NCI-H510A (cell line): ENCODE measurements around the gene CXCR5.

Experiments used
- DNase-seq: peaks from one replicate; lab custom pipeline; 2025; lab: John Stamatoyannopoulos, UW

Gene CXCR5

DNA sequence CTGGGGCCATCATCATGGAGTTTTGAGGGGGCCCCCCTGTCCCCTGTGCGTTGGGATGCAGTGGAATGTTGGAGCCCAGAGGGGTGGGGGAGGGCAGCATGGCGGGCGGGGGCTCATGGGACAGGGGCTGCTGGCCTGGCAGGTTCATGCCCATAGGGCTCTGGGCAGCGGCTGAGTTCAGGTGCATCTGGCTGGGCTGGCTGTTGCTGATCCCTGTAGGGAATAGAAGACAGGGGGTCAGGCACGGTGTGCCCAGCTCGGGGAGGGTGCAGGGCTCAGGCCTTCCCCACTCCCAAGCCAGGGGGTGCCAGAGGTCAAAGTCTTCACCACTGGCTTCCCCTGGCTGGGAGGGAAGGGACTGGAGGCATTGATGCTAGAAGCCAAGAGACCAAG lies 15.6 kb downstream of the CXCR5 start:
- DNase-seq: no peak

DNA sequence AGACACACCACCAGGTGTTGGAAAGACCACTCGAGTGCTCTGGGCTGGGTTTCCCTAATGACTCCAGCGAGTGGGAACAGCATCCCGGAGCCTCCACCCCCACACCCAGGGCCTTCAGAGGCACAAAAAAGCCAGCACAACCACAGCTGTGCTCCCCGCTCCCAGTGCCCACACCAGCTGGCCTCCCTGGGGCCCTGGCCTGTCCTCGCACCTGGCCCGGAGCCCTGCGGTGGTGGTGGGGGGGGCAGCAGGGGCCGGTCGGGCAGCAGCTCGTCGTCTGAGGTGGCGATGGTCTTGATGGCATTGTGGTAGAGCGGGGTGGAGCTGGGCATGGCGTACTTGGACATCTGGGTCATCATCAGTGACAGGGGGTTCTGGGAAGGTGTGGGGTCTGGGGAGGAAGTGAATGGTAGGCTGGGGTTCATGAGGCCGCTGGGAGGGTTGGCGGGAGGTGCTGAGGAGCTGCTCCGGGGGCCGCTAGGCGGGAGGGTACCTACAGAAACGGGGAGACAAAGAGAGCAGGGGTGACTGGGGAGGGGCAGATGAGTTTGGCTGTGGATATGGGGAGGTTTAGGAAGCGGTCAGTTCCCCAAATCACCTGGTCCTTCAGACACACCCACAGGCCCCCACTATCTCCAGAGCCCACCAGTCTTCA lies 16.1 kb downstream of the CXCR5 start:
- DNase-seq: no peak

DNA sequence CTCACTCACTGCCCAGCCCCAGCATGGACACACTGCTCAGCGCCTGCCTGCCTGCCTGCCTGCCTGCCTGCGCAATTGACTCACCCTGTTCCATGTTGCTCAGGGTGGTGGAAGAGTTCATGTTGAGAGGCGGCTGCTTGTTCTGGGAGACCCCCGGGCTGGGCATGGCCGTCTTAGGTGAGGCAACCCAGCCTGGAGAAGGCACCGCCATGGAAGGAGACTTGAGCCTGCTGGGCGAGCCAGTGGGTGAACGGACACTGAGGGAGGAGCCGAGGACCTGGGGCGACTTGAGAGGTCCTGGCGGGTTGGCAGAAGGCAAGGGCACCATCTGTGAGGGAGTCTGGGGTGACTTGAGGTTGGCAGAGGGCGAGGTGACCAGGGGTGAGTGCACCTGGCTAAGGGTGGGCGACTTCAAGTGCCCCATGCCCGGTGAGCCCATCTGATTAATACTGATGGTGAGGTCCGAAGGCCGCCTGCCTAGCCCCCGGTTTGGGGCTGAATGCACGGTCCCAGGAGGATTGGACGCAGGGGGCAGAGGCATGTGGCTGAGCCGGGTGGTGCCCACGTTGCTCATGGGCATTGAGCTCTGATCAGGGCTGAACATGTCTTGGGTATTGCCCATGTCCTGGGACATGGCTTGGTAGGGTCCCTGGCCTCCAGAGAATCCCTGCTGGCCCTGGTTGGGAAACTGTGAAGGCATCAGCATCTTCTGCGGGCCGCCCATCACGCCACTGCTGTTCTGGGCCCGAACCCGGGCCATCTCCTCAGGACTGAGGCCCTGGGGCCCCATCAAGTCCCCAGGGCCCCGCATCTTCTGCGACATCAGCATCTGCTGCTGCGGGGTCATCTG lies 17.1 kb downstream of the CXCR5 start:
- DNase-seq: no peak

DNA sequence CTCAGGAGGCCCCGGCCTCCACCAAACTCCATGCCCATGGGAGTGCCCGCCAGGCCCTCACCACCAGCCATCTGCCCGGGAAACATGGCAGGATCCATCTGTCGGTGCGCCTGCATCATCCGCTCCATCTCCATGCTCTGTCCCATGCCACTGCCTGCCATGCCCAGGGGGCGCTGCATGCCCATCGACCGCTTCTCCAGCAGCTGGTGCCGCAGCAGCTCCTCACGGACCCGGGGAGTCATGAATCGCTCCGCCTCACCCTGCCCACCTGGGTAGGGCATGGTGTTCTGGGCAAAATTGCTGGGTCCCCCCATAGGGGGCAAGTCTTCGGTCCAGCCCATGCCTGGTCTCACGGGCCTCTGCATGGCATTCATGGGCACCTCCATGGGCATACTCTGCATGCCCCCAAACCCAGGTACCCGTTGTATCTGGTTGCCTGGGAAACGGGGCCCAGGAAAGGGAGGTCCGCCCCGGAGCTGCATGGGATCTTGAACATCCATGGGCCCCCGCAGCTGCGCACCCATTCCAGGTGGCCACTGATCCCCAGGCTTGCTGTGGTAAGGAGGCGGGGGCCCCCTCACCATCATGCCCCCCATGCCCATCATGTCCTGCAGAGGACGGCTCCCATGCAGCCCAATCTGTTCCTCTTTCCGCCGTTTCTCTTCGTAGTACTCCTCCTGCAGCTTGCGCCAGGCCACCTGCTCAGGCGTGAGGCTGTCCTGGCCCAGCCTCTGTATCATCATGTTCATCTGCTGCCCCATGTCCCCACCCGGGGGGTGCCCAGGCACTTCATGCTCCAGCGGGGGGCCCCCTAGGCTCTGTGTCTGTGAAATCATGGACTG lies 18.0 kb downstream of the CXCR5 start:
- DNase-seq: no peak

DNA sequence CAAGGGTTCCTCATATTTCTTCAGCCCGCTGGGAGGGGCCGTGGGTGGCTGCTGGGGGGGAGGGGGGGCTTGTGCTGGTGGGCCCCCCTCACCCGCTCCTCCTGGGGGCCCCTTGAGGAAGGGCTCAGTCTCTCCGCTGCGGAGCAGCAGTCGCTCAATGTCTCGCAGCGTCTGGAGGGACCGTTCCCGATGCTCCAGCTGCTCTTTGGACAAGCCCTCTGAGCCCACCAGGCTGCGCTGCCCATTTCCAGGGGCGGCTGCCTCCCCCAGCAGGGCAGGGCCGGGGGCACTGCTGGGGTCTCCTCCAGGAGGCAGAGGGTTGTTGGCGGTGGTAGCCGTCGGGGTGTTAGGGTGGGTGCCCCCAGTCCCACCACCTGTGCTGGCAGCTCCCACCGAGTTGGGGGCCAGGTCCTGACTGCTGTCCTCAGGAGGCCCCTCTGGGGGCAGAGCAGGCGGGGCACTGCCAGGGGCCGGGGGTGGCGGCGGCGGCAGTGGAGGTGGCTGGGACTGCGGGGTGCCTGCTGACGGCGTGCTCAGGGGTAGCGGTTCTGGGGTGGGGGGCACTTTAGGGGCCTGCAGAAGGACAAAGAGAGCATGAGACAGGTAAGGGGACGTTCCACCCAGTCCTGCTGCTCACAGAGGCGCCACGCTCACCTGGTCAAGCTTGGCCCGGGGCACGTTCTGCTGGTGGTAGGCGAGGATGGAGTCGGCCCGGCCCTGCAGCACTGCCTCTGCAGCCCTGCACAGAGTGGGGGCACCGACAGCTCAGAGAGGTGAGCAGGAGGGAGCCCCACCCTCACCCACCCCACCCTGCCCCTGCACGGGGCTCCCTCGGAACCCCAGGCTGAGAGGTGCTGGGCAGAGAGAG lies 18.9 kb downstream of the CXCR5 start:
- DNase-seq: no peak

DNA sequence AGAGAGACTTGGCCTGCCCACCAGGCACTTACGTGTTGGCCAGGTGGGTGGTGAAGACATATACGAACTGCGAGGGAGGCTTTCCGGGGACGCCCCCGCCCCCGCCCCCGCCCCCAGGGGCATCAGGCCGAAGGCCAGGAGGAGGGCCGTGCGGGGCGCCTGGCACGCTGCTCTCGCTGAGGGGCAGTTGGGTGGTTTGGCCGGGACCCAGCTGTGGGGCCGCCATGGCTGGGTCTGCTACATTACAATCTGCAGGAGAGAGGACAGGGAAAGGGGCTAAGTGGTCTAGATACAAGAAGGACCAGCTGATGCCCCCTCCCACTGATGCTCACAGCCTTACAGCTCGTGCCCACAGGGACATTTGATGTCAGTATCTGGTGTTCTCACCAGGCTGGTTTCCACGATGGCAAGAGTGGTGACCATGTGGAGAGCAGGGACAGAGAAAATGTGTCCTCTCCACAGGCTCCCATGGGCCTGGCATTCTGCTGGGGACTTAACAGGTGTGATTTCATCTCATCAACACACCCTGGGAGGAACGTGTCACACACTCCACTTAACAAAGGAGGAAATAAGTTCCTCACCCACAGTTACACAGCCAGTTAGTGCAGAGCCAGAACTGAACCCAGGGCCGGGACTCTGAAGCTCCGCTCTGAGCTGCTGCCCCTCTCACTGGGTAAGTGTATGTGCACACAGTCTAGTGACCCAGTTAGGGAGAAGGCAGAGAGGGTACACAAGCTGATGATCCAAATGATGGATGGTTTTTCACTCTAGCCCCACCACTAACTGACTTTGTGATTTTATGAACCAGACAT lies 19.7 kb downstream of the CXCR5 start:
- DNase-seq: no peak

DNA sequence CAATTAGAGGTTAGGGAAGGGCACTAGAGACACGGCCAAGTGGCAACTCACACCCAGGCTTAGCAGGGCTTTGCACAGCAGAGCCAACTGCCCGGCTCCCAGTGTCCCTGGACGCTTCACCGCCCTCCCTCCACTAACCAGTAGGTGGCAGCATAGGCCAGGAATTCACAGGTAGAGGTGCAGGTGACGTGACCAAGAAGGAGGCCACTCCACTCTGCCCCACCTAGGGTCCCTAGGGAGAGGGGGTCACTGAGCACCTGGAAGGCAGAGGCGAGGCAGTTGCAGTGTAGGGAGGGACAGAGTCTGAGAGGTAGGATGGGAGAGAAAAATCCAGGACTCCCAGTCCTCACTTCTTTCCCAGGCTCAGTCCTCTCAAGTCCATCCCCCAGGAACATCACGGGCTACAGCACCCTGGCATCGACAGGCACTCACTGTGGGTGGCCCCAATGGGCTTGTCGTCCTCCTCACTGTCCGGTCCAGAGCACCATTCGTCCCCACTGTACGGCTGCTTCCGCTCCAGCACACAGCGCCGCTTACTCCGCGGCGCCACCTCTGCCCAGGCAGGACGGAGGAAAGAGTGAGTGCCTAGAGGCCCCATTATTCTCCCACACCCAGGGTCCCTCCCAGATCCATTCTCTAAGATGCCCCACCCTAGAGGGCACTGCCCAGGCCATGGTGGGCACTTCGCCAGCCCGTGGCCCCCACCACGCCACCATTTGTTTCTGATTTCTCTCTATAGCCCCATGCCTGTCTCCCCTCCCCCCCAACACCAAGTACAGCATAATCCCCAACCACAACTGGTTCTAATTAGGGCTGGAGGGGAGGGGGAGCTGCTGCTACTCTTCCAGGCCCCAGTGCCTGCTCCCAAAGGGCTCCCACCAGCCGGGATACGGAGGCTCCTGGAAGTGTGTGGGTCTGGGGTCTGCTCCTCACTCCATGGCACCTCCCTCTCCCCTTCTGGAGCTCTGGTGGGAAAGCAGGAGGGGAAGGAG lies 23.7 kb downstream of the CXCR5 start:
- no peak for DNase-seq

DNA sequence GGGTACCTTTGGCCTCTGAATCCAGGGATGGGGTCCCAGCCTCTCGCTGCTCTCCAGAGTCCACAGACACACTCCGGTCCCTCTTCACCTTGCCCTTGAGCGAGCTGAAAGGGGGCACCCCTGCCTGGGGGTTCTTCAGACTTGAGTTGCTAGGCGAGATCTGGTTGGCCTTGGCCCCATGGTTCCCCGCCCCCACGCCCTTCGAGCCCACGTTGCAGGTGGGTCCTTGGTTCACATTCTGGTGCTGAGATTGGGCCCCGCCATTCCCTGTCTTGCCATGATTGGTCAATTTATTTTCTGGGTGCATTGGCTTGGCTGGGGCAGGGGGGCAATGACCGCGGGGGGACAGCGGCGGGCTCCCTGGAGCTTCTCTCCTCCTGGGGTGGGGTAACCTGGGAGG lies 24.6 kb downstream of the CXCR5 start:
- DNase-seq: no peak

DNA sequence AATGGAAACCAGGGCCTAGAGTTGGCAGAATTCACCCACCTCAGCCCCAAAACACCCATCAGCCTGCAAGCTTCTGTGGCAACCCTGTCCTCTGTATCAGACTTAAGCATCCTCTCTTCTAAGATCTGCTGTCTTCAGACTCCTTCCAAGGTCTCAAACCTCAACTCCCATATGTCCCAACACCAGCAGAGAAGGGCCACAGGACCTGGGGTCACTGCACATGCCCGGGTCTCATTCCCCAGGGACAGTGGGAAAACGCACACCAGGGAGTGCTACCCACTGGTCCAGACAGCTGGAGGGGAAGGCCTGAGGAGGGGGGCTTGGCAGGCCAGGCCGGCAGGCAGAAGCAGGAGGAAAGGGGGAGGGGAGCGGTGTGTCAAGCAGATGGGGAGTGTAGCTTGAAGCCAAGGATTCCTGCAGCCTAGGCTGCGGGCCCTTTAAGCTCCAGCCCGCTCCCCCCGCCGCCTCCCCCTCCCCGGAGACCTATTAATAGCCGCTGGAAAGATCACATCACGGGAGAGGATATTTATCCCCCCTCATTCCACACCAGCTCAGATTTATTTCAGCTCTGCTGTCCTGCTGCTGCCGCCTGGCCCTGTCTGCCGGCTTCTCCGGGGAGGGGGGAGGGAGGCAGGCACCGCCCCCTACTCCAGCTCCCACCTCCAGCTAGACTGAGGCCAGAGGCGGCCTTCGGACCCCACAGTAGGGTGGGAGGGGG lies 25.4 kb downstream of the CXCR5 start:
- no peak for DNase-seq

DNA sequence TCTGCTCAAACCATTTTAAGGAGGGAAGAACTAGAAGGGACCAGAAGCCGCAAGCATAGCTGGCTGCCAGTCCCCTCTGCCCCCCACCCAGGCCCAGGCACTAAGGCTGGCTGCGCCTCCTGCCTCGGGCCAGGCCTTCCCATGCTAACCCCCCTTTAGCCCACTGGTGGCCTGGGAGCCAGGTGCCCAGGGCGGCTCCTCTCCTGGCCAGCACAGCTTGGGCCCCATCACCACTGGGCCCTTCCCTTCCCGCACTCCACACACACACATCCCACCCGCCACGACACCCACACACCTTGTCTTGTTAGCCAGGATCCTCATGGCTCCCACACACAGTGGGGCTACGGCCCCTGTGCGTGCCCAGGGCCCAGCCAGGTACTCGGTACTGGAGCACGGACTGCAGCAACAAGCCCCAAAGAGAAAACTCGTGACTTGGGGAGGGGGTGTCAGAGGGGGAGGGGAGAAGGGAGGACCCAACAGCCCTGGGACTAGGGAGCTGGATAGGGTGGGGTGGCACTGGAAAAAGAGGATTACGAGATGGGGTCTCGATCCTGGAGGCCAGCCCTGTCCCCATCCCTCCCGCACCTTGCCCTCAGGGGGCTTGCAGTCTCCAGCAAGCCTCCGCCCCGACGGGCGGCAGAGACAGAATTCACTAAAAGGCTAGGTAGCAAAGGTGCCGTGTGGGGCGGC lies 26.1 kb downstream of the CXCR5 start:
- no peak for DNase-seq

DNA sequence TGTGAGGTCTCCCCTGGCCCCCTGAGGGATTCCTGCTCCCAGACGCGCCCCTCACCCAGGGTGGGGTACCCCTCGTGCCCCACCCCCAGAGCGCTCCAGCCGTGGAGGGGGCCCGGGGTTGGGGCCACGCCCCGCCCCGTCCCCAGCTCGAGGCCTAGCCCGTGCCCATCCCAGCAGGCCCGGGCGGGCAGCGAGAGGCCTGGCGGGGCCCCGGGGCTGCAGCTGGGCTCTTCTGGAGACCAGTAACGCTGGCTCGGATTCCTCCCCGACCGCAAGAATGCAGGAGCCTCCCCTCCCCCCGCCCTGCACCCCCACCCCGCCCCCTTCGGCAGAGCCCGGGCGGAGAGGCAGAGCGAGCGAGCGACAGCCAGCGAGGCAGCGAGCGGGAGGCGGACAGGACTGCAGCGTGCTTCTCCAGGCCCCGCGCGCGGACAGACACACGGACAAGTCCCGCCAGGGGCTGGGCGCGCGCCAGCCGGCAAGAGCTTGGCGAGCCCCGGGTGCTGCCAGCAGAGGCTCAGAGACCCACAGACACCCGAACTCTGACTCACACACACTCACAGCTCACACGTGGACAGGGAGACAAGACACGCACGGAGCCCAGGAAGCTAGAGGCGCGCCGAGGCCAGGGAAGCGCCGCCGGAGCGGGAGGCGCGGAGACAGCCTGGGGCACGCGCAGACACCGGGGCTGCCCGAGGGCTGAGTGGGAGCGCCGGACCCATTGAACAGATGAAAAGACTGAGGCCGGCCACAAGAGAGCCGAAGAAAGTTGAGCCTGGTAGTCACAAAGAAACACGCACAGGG lies 26.8 kb downstream of the CXCR5 start:
- DNase-seq: peak; percentile 72

DNA sequence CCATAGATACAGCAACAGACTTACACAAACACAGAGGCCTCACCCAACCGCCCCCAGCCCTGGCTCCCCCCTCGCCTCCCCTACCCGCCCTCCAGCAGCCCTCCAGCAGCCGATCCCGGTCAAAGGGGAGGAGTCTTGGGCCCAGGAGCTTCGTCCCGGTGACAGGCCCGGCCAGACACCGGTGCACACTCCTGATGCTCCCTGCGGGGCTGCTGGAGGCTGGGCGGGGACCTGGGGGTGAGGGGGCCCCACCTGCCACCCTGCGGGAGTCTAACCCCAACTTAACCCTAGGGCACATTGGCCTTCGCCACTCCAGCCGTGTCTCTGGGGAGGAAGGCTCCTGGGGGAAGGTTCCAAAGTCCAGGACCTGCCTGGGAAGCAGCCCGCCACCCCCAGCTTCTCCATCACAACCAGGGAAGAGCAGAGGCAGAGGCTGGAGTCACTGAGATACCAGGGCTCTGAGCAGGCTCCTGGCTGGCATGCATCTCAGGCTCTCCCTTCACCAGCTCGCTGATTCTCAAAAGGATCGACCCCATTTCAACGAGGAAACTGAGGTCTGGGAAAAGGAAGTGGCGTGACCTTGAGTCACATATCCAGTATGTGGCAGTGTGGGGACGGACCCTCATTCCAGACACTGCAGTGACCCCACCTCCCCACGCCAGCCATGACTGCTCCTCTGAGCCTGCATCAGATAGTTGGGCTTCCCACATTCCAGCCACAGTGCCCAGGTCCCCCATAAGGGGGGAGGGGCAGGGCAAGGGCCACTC lies 27.6 kb downstream of the CXCR5 start:
- DNase-seq: no peak

DNA sequence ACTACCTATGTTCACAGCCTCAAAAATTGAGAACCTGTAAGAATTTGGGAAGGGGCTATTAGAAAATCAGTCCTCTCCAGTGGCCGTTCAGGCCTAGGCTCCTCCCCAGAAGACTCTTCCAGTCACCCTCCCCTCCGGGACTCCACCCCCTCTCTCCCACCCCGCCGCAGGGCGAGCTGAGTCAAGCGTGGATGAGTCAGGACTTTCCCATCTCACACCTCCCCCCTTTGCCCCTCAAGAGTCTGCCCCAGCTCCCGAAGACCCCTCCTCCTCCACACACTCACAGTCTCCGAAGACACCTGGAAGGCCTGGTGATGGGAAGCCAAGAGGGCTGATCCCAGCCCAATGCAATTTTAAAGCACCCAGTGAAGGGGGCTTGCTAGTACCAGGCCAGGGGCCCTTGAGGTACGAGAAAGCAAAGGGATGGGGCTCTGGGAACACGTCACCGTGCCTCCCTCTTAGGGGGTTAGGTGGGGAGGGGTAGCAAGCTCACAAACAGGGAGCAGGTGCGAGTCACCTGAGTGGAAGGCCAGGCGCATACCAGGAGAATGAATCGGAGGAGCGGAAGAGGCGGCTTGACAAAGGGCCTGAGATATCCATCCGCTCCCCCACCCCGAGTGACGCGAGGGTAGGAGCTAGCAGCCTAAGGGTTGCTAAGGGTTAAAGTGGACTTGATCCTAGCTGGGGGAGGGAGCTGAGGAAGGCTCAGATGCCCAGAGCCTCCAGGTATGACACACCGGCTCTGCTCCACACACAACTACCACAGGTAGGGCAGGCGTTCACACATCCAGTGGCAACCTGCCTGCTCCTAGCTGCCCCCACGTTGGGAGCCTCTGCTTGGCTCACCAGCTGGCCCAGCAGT lies 28.4 kb downstream of the CXCR5 start:
- DNase-seq: peak; percentile 92

DNA sequence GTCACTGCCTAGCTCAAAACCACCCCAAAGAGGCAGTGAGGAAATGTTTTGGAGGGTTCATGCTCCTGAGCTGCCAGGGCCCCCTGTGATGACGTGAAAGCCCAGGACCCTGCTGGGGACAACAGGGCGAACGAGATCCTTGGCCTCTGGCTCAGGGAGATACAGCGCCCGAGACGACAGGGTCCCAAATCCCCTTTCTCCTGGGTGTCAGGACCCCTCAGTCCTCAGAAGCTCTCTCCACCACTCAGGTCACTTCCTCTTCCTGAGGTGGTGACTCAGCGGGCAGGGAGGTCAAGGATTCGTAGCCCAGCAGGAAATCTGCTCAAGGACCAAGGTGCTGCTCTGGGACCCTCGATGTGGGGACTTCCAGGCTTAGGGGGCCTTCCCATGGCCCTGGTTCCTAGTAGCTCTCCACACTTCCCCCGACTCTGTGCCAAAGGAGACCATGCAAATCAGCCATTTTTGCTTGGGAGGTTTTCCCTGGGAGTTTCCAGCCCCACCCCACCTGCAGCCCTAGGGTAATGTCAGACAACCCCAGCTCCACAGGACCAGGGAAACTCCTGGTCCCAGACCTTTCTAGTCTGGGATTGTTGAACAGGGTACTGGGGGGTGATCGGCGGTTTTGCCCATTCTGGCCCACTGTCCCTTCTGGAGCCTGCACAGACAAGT lies 29.2 kb downstream of the CXCR5 start:
- no peak for DNase-seq
